ENCODE results near the gene LCNL1.

LCNL1 gene

GRCh38 chr9:137012694-137013570 lies 30.1 kb downstream of the LCNL1 start:
- peak in 8 of 42 donors; percentile 43 to 70 (median 56) for DNase-seq

GRCh38 chr9:137013571-137013940 lies 30.8 kb downstream of the LCNL1 start:
- intact Hi-C loops (cut with DNase I) = no loop called here
- no peak for DNase-seq

More at GRCh38 chr9:137012694-137013570, 30.1 kb downstream of the LCNL1 start:
- intact Hi-C loops (cut with DNase I) = no loop called here

- intact Hi-C loops (cut with DNase I) = no loop called here
- no peak for DNase-seq
Measured at GRCh38 chr9:137014166-137014565, 31.4 kb downstream of the LCNL1 start.

- DNase-seq = no peak
- intact Hi-C loops (cut with DNase I) = no loop called here
Measured at GRCh38 chr9:137014776-137015539, 32.2 kb downstream of the LCNL1 start.

- intact Hi-C loops (cut with DNase I) = no loop called here
- no peak for DNase-seq
Measured at GRCh38 chr9:137015540-137015930, 32.7 kb downstream of the LCNL1 start.

- DNase-seq = no peak
- intact Hi-C loops (cut with DNase I) = no loop called here
Measured at GRCh38 chr9:137015976-137016375, 33.2 kb downstream of the LCNL1 start.

- no peak for DNase-seq
- intact Hi-C loops (cut with DNase I) = no loop called here
Measured at GRCh38 chr9:137016436-137016835, 33.6 kb downstream of the LCNL1 start.

- DNase-seq = no peak
- intact Hi-C loops (cut with DNase I) = no loop called here
Measured at GRCh38 chr9:137017071-137017470, 34.3 kb downstream of the LCNL1 start.

- no peak for DNase-seq
- intact Hi-C loops (cut with DNase I) = no loop called here
Measured at GRCh38 chr9:137017791-137018497, 35.2 kb downstream of the LCNL1 start.

GRCh38 chr9:137018761-137019559 lies 36.2 kb downstream of the LCNL1 start:
- intact Hi-C loops (cut with DNase I) = no loop called here
- DNase-seq = no peak

GRCh38 chr9:137019891-137020683 lies 37.3 kb downstream of the LCNL1 start:
- DNase-seq = no peak
- intact Hi-C loops (cut with DNase I) = no loop called here

- intact Hi-C loops (cut with DNase I) = no loop called here
Measured at GRCh38 chr9:137020771-137021567, 38.2 kb downstream of the LCNL1 start.

GRCh38 chr9:137021568-137021978 lies 38.8 kb downstream of the LCNL1 start:
- DNase-seq = no peak
- intact Hi-C loops (cut with DNase I) = no loop called here

More at GRCh38 chr9:137020771-137021567, 38.2 kb downstream of the LCNL1 start:
- no peak for DNase-seq

GRCh38 chr9:137021979-137022661 lies 39.3 kb downstream of the LCNL1 start:
- intact Hi-C loops (cut with DNase I) = no loop called here
- DNase-seq = peak; percentile 60 to 97 (median 89)

- DNase-seq = no peak
- intact Hi-C loops (cut with DNase I) = no loop called here
Measured at GRCh38 chr9:137022662-137023008, 39.8 kb downstream of the LCNL1 start.

- DNase-seq = peak in 3 of 42 donors; percentile 31 to 42 (median 35)
Measured at GRCh38 chr9:137023157-137023556, 40.4 kb downstream of the LCNL1 start.

GRCh38 chr9:137023583-137023991 lies 40.8 kb downstream of the LCNL1 start:
- intact Hi-C loops (cut with DNase I) = no loop called here

More at GRCh38 chr9:137023157-137023556, 40.4 kb downstream of the LCNL1 start:
- intact Hi-C loops (cut with DNase I) = no loop called here

More at GRCh38 chr9:137023583-137023991, 40.8 kb downstream of the LCNL1 start:
- peak in 40 of 42 donors; percentile 36 to 92 (median 70) for DNase-seq

Data from head of caudate nucleus (tissue), 42 donors.